Sigmoid colon (tissue), 7 donors: Measurements from ENCODE around the gene WDR90. TPM values are rescaled to one million over a fixed set of nuclear protein-coding genes. Genes with fewer than 3 reads are reported as not detected.

Experiments used
- DNase-seq: peaks from one replicate; pipeline ENCODE4 v3.0.0-alpha.2; 2019
- H3K27ac ChIP-seq, 4 donors: fragments of 200-600 bp; sonication (generic); one replicate each; pipeline ENCODE4 v1.5.1; 2016 to 2019; ENCODE audit warnings: mild to moderate bottlenecking in 1 of 4
- H3K27me3 ChIP-seq, 3 donors: fragments of 200-600 bp; sonication (generic); one replicate each; pipeline ENCODE4 v1.5.1; 2019; ENCODE audit warnings: mild to moderate bottlenecking in 1 of 3
- H3K36me3 ChIP-seq, 4 donors: fragments of 200-600 bp; sonication (generic); one replicate each; pipeline ENCODE4 v1.5.1; 2016 to 2019
- H3K4me1 ChIP-seq, 4 donors: fragments of 200-600 bp; sonication (generic); one replicate each; pipeline ENCODE4 v1.5.1; 2017 to 2019
- H3K4me3 ChIP-seq, 4 donors: fragments of 200-600 bp; sonication (generic); one replicate each; pipeline ENCODE4 v1.5.1; 2017 to 2019; ENCODE audit warnings: mild to moderate bottlenecking in 2 of 4, moderate library complexity in 1 of 4
- H3K9me3 ChIP-seq, 4 donors: fragments of 200-600 bp in 3 of 4; sonication (generic) in 3 of 4; one replicate each; pipeline versions ENCODE4 v1.5.1 to v1.6.1; 2013 to 2019
- CTCF ChIP-seq, 4 experiments: fragments of 450-650 bp in 3 of 4; fragments of 200-600 bp in 1 of 4; IDR thresholded peaks; one replicate each; pipeline ENCODE4 v1.5.1; 2016 to 2019; ENCODE audit warnings: antibody characterized with exemption in 4 of 4, mild to moderate bottlenecking in 3 of 4, moderate library complexity in 2 of 4
- EP300 ChIP-seq, 4 donors: sonication (generic); formaldehyde crosslinking; IDR thresholded peaks; one replicate each; pipeline ENCODE4 v1.6.1; 2017; ENCODE audit warnings: antibody characterized with exemption in 4 of 4
- POLR2A ChIP-seq, 2 donors: fragments of 450-650 bp; IDR thresholded peaks; one replicate each; pipeline ENCODE4 v1.6.1; 2016; ENCODE audit warnings: antibody characterized with exemption in 2 of 2, mild to moderate bottlenecking in 2 of 2, moderate library complexity in 2 of 2
- POLR2AphosphoS5 ChIP-seq, 4 donors: sonication (generic); formaldehyde crosslinking; IDR thresholded peaks; one replicate each; pipeline ENCODE4 v1.6.1; 2017; ENCODE audit warnings: antibody characterized with exemption in 4 of 4
- WGBS, 2 donors: extraction: QIAGEN DNeasy Blood & Tissue Kit; methylation state at CpG; one replicate each; pipeline ENCODE4 v1.1.7; 2013; 5-methylcytosine and 5-hydroxymethylcytosine counted together
- intact Hi-C: fragments of 100-400 bp; cut with DNase I; formaldehyde crosslinking; loops from one replicate; pipeline ENCODE4 v1.15.1; 2023
- polyA plus RNA-seq, 3 donors: library from polyadenylated mRNA; stranded (reverse); fragments of 200-250 nt; gene quantifications; one replicate each; pipeline ENCODE4 v1.2.3, GENCODE V29; 2013
- total RNA-seq, 4 donors: library from RNA; depleted of rRNA; stranded (reverse); fragments of >200 nt; gene quantifications; one replicate each; pipeline ENCODE4 v1.1.0, GENCODE V29; 2016
- donor health status: healthy with polysubstance abuse.
- donor health status: Bipolar disorder and iron deficiency.
- donor health status: healthy.

The WDR90 gene
- total and polyA plus RNA-seq, 7 donors = 5.4 to 49.0 (median 10.3) TPM

GRCh38 chr16:682493-683395 is 33.6 kb downstream of the WDR90 start:
- intact Hi-C loops = loop anchor here (10.0 kb wide), 1 partner anchor 1092 kb away; the partner anchor contains the start of genes EME2, MRPS34 and NME3
- Histone ChIP-seq H3K4me1 (peaks cover 0 to 64% (median 61%) of the 10 kb centered on the region in 4 donors), H3K4me3 (peak overlapping the region in 2 of 4 donors; percentile 82 to 83), H3K36me3 (peaks cover 14 to 39% (median 21%) of the 10 kb centered on the region in 4 donors), H3K27ac (no peak overlapping the region), H3K27me3 (no peaks in the 10 kb centered on the region), H3K9me3 (no peaks in the 10 kb centered on the region)
- peak; percentile 74 for DNase-seq
- TF ChIP-seq EP300 (IDR thresholded peaks at IDR 0.05) (no peak), CTCF (IDR thresholded peaks at IDR 0.05) (peak in 1 of 4 experiments; percentile 5), POLR2A (IDR thresholded peaks at IDR 0.05) (no peak), POLR2AphosphoS5 (IDR thresholded peaks at IDR 0.05) (no peak)
- 68 to 87% methylated on average over 36 of the region's 36 CpGs for WGBS, 2 donors

- peaks cover 14 to 41% (median 21%) of the 10 kb centered on the region in 4 donors for H3K36me3 ChIP-seq
- intact Hi-C loops = loop anchor here (2.0 to 10.0 kb wide), 2 partner anchors 37 to 1091 kb away; partner anchors contain the start of genes ANTKMT, EME2, MRPS34 and NME3
- no peak for DNase-seq
- H3K4me3 ChIP-seq = peak overlapping the region; percentile 49 to 83 (median 79)
- no peaks in the 10 kb centered on the region for H3K27me3 ChIP-seq
- H3K9me3 ChIP-seq = no peaks in the 10 kb centered on the region
- H3K4me1 ChIP-seq = peaks cover 0 to 70% (median 63%) of the 10 kb centered on the region in 4 donors
- no peak for TF ChIP-seq POLR2A (IDR thresholded peaks at IDR 0.05)
- 6 to 19% methylated on average over 57 of the region's 57 CpGs for WGBS, 2 donors
- H3K27ac ChIP-seq = peak overlapping the region; percentile 82 to 87 (median 83)
Measured at GRCh38 chr16:683396-684070, 34.4 kb downstream of the WDR90 start.

- Histone ChIP-seq H3K9me3 (no peaks in the 10 kb centered on the region), H3K36me3 (peaks cover 14 to 41% (median 21%) of the 10 kb centered on the region in 4 donors), H3K27ac (peak within 1 kb of the TSS; percentile 82 to 87 (median 83)), H3K4me1 (peaks cover 0 to 72% (median 67%) of the 10 kb centered on the region in 4 donors), H3K4me3 (peak within 1 kb of the TSS; percentile 49 to 83 (median 79)), H3K27me3 (no peaks in the 10 kb centered on the region)
- DNase-seq = peak; percentile 98
- 1 to 3% methylated on average over 91 of the region's 91 CpGs for WGBS, 2 donors
- intact Hi-C loops = loop anchor here (2.0 to 10.0 kb wide), 2 partner anchors 37 to 1091 kb away; partner anchors contain the start of genes ANTKMT, EME2, MRPS34 and NME3
- TF ChIP-seq POLR2A (IDR thresholded peaks at IDR 0.05) = no peak
- TF ChIP-seq POLR2AphosphoS5 (IDR thresholded peaks at IDR 0.05) = peak; percentile 40 to 87 (median 82)
Measured at GRCh38 chr16:684071-684794, 35.1 kb downstream of the WDR90 start, which contains the start of gene JMJD8. TSS of gene JMJD8 (minus strand) at chr16:684334. CDS start at chr16:684319, 15 bp downstream.

- Histone ChIP-seq H3K4me1 (peaks cover 0 to 75% (median 69%) of the 10 kb centered on the region in 4 donors), H3K36me3 (peaks cover 14 to 41% (median 21%) of the 10 kb centered on the region in 4 donors), H3K4me3 (peak overlapping the region; percentile 49 to 83 (median 79)), H3K27me3 (no peaks in the 10 kb centered on the region), H3K27ac (peak overlapping the region; percentile 82 to 87 (median 83)), H3K9me3 (no peaks in the 10 kb centered on the region)
- intact Hi-C loops = loop anchor here (2.0 to 10.0 kb wide), 2 partner anchors 36 to 1090 kb away; partner anchors contain the start of genes ANTKMT, EME2, MRPS34 and NME3
- TF ChIP-seq POLR2A (IDR thresholded peaks at IDR 0.05) (no peak), CTCF (IDR thresholded peaks at IDR 0.05) (no peak), EP300 (IDR thresholded peaks at IDR 0.05) (no peak)
- WGBS, 2 donors = 92 to 95% methylated on average over 61 of the region's 61 CpGs
- peak; percentile 77 for DNase-seq
Measured at GRCh38 chr16:684961-685696, 36.0 kb downstream of the WDR90 start.
